Ecto neural progenitor cell (in vitro differentiated cells): ENCODE measurements around the gene SDR42E1.
"Not testable (repeated sequence)": the region's sequence is repeated elsewhere in the genome, so short reads cannot be mapped to it uniquely, and the experiment has no call there.

Experiments used
- DNase-seq: peaks from one replicate; pipeline ENCODE4 v3.0.0-alpha.2; 2018; ENCODE audit warnings: low spot score

Gene SDR42E1

GRCh38 chr16:82004601-82005000 is 6.7 kb downstream of the SDR42E1 start:
- no peak for DNase-seq

- DNase-seq, result no peak
Observed at GRCh38 chr16:82002831-82003230, 8.4 kb downstream of the SDR42E1 start.

- no peak for DNase-seq
Observed at GRCh38 chr16:81997738-81998137, 13.5 kb downstream of the SDR42E1 start.

GRCh38 chr16:81996664-81997509 is 14.4 kb downstream of the SDR42E1 start:
- no peak for DNase-seq

GRCh38 chr16:81995651-81996050 is 15.6 kb downstream of the SDR42E1 start:
- no peak for DNase-seq

- no peak for DNase-seq
Observed at GRCh38 chr16:81994485-81994884, 16.8 kb downstream of the SDR42E1 start.

- DNase-seq, result no peak
Observed at GRCh38 chr16:81992859-81993258, 18.4 kb downstream of the SDR42E1 start.

GRCh38 chr16:81987706-81988105 is 23.6 kb downstream of the SDR42E1 start:
- no peak for DNase-seq

GRCh38 chr16:81987121-81987520 is 24.1 kb downstream of the SDR42E1 start:
- DNase-seq, result no peak

- not testable (repeated sequence) for DNase-seq
Observed at GRCh38 chr16:81977335-81977942, 33.8 kb downstream of the SDR42E1 start.

GRCh38 chr16:81975637-81976036 is 35.6 kb downstream of the SDR42E1 start:
- DNase-seq, result no peak

GRCh38 chr16:81973737-81974136 is 37.5 kb downstream of the SDR42E1 start:
- DNase-seq, result no peak

- no peak for DNase-seq
Observed at GRCh38 chr16:81971853-81972252, 39.4 kb downstream of the SDR42E1 start.

- no peak for DNase-seq
Observed at GRCh38 chr16:81967358-81967757, 43.9 kb downstream of the SDR42E1 start.

- DNase-seq, result no peak
Observed at GRCh38 chr16:81964808-81965207, 46.5 kb downstream of the SDR42E1 start.

- no peak for DNase-seq
Observed at GRCh38 chr16:81956213-81956948, 54.9 kb downstream of the SDR42E1 start.

GRCh38 chr16:81951564-81951963 is 59.7 kb downstream of the SDR42E1 start:
- no peak for DNase-seq

GRCh38 chr16:81946206-81946605 is 65.1 kb downstream of the SDR42E1 start:
- DNase-seq, result no peak

- DNase-seq, result no peak
Observed at GRCh38 chr16:81945665-81946064, 65.6 kb downstream of the SDR42E1 start.

- DNase-seq, result no peak
Observed at GRCh38 chr16:81942007-81942601, 69.2 kb downstream of the SDR42E1 start.

GRCh38 chr16:81940781-81941560 is 70.3 kb downstream of the SDR42E1 start:
- no peak for DNase-seq
